Spleen (tissue), 7 donors: Measurements from ENCODE around the gene S100A16.

ENCODE experiments used
- CTCF ChIP-seq, 11 experiments: fragments of 200-600 bp in 7 of 11; fragments of 450-650 bp in 4 of 11; sonication (generic) in 4 of 11; IDR thresholded peaks in 8 of 11; conservative IDR thresholded peaks in 3 of 11; 1 replicate in 7 of 11; 2 replicates in 4 of 11; pipeline versions ENCODE4 v1.4.0 to v1.8.0; 2016 to 2021; ENCODE audit warnings: antibody characterized with exemption in 11 of 11, inconsistent platforms in 4 of 11, mild to moderate bottlenecking in 1 of 11
- POLR2A ChIP-seq, 3 donors: fragments of 450-650 bp; IDR thresholded peaks; one replicate each; pipeline ENCODE4 v1.5.1; 2017; ENCODE audit warnings: antibody characterized with exemption in 3 of 3, mild to moderate bottlenecking in 1 of 3
- donor health status: DM: no; HTN: no; CAD: no; lungs with moderate emphysema.
- donor health status: DM: no; HTN: no; CAD: no.
- donor health status: DM: no; HTN: no; CAD: no.

- TF ChIP-seq POLR2A (IDR thresholded peaks at IDR 0.05) (no peak), CTCF (IDR thresholded peaks at IDR 0.05 in 8 of 11, conservative IDR thresholded peaks at IDR 0.05 in 3 of 11) (no peak)
These were observed 16.4 kb upstream of the S100A16 start for GRCh38 chr1:153629343-153629665.
